ENCODE measurements around the gene UNCX. TPM values are rescaled to one million over a fixed set of nuclear protein-coding genes. Genes with fewer than 3 reads are reported as not detected.

UNCX gene
- total and polyA plus RNA-seq, 2 of the 4 experiments (the other 2 are of a cell fraction), result not detected

DNA sequence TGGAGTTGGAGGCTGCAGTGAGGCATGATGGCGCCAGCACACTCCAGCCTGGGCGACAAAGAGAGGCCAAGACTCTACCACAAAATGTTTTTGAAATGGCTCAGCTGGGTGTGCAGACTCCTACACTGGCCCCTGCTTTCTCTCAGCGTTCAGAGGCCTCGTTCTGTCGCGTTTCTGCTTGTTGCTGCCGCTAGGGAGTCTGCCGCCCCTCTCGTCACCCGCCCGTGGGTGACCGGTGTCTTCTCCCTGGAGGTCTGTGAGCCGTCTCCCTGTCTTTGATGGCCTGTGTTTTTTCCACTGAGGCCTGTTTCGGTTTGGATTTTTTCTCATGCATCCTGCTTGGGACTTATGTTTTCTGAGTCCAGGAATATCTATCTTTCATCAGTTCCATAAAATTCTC, 23.6 kb upstream of the UNCX start:
- no peak overlapping the region for H3K9ac ChIP-seq (ENCODE audit: low read depth, low read length)
- no peak overlapping the region for H2AK5ac ChIP-seq (ENCODE audit: low read depth, low read length)
- no peaks in the 10 kb centered on the region for H3K36me3 ChIP-seq (ENCODE audit: control insufficient read depth, insufficient read depth, low read length)
- H4K20me1 ChIP-seq (ENCODE audit: insufficient read depth, low read length), result no peaks in the 10 kb centered on the region
- 69% methylated on average over 12 of the region's 14 CpGs; no CpG with 5 or more reads in 1 of the 2 experiments for WGBS, 2 experiments (ENCODE audit: extremely low coverage in 2 of 2, insufficient read length in 1 of 2)
- H3K4ac ChIP-seq (ENCODE audit: low read depth, low read length), result no peak overlapping the region
- H3K56ac ChIP-seq (ENCODE audit: extremely low read depth, insufficient read depth, low read length), result no peak overlapping the region
- ATAC-seq (ENCODE audit: low read depth) (no peak), DNase-seq (no peak)
- no peak overlapping the region for H3K18ac ChIP-seq (ENCODE audit: low read depth, low read length)
- no peaks in the 10 kb centered on the region for H3K79me1 ChIP-seq (ENCODE audit: low read depth in 1 of 2, low read length in 2 of 2)
- no peak overlapping the region for H3K4me3 ChIP-seq (ENCODE audit: insufficient read depth, low read depth, low read length)
- dilution Hi-C loops (cut with HindIII; ENCODE audit: low sequenced_read_pairs, unreplicated experiment), result no loop called here
- H4K5ac ChIP-seq (ENCODE audit: low read depth, low read length), result no peak overlapping the region
- no peak overlapping the region for H2BK5ac ChIP-seq (ENCODE audit: low read depth, low read length, poor library complexity, severe bottlenecking)
- H3K4me1 ChIP-seq (ENCODE audit: control insufficient read depth, insufficient read depth, low read length), result no peaks in the 10 kb centered on the region; the same call in 1 of the 2 replicates
- H2AFZ ChIP-seq (replicated peaks; ENCODE audit: low read length, poor library complexity), result no peak overlapping the region
- no peak overlapping the region for H2BK20ac ChIP-seq (ENCODE audit: low read depth, low read length)
- intact Hi-C loops (cut with micrococcal nuclease), result no loop called here
- no peaks in the 10 kb centered on the region for H3K9me1 ChIP-seq (ENCODE audit: insufficient read depth, low read length)
- H3K14ac ChIP-seq (replicated peaks; ENCODE audit: low read depth, low read length), result no peak overlapping the region
- no peak overlapping the region for H2BK120ac ChIP-seq (ENCODE audit: low read depth, low read length)
- CTCF ChIA-PET, result no interaction called here
- in situ Hi-C loops (cut with MboI; ENCODE audit: low sequenced_read_pairs), result no loop called here
- no peak overlapping the region for H4K8ac ChIP-seq (ENCODE audit: low read depth in 2 of 2, low read length in 2 of 2)
- POLR2A ChIA-PET (ENCODE audit: unreplicated experiment), result no interaction called here
- no peak overlapping the region for H3K23ac ChIP-seq (ENCODE audit: low read depth, low read length)
- no TSS peak for BruUV-seq (replicated peaks)
- no peak overlapping the region for H2BK15ac ChIP-seq (ENCODE audit: low read depth, low read length)
- H3K27me3 ChIP-seq (ENCODE audit: control insufficient read depth, insufficient read depth, low read length), result peaks cover 62% of the 10 kb centered on the region
- no peak overlapping the region for H2AK9ac ChIP-seq (replicated peaks; ENCODE audit: low read depth, low read length, poor library complexity)
- no peak for TF ChIP-seq RFX5 (IDR thresholded peaks at IDR 0.05; ENCODE audit: low read depth, low read length)
- TF ChIP-seq SMC3 (IDR thresholded peaks at IDR 0.05; ENCODE audit: low read depth, low read length), result no peak
- TF ChIP-seq MXI1 (IDR thresholded peaks at IDR 0.05; ENCODE audit: borderline replicate concordance, low read depth, low read length), result no peak
- no peak overlapping the region for H3K4me2 ChIP-seq (ENCODE audit: low read depth, low read length)
- H4K91ac ChIP-seq (ENCODE audit: insufficient read depth, low read depth, low read length), result no peak overlapping the region
- no peaks in the 10 kb centered on the region for H3K9me3 ChIP-seq (ENCODE audit: control insufficient read depth, insufficient read depth, low read length)
- no peak overlapping the region for H3K27ac ChIP-seq (ENCODE audit: insufficient read depth, low read length)

Data from IMR-90 (cell line).